Fibroblast of lung (primary cell): ENCODE data around the gene MYO1G. TPM values are rescaled to one million over a fixed set of nuclear protein-coding genes. Genes with fewer than 3 reads are reported as not detected.

ENCODE experiments used
- DNase-seq, 2 donors: peaks; one replicate each; pipeline versions ENCODE4 v3.0.0 to v3.0.0-alpha.2; 2010; ENCODE audit warnings: low read depth in 2 of 2
- H2AFZ ChIP-seq: 2 replicates; pipeline ENCODE4 v1.5.1; 2012; ENCODE audit warnings: low read length, control low read depth, inconsistent platforms
- H3K27ac ChIP-seq: 2 replicates; pipeline ENCODE4 v1.5.1; 2011; ENCODE audit warnings: low read length, control low read depth; ENCODE audit not compliant: insufficient read depth
- H3K27me3 ChIP-seq: 2 replicates; pipeline ENCODE4 v1.5.1; 2011; ENCODE audit warnings: mild to moderate bottlenecking, low read length; ENCODE audit not compliant: control insufficient read depth, insufficient read depth
- H3K36me3 ChIP-seq: 2 replicates; pipeline ENCODE4 v1.5.1; 2011; ENCODE audit warnings: low read length; ENCODE audit not compliant: control insufficient read depth, insufficient read depth
- H3K4me1 ChIP-seq: 2 replicates; pipeline ENCODE4 v1.5.1; 2011; ENCODE audit warnings: low read length; ENCODE audit not compliant: control insufficient read depth, insufficient read depth; ENCODE audit errors: extremely low read depth
- H3K4me2 ChIP-seq: 2 replicates; pipeline ENCODE4 v1.5.1; 2011; ENCODE audit warnings: low read length, control low read depth; ENCODE audit not compliant: insufficient read depth; ENCODE audit errors: extremely low read depth
- H3K4me3 ChIP-seq, 4 experiments: fragments of 200-600 bp in 1 of 4; sonication (generic) in 1 of 4; replicated peaks in 1 of 4; 2 replicates each; pipeline ENCODE4 v1.5.1; 2011 to 2016; ENCODE audit warnings: low read length in 4 of 4, low read depth in 3 of 4, mild to moderate bottlenecking in 3 of 4, control low read depth in 2 of 4, inconsistent platforms in 1 of 4, mixed read lengths in 1 of 4; ENCODE audit not compliant: insufficient read depth in 1 of 4; ENCODE audit errors: control extremely low read depth in 1 of 4
- H3K79me2 ChIP-seq: 2 replicates; pipeline ENCODE4 v1.5.1; 2012; ENCODE audit warnings: mild to moderate bottlenecking, low read length, inconsistent platforms; ENCODE audit not compliant: control insufficient read depth, insufficient read depth
- H3K9ac ChIP-seq: 2 replicates; pipeline ENCODE4 v1.5.1; 2011; ENCODE audit warnings: mild to moderate bottlenecking, low read length, control low read depth; ENCODE audit not compliant: insufficient read depth
- H3K9me3 ChIP-seq: 2 replicates; pipeline ENCODE4 v1.5.1; 2012; ENCODE audit warnings: low read depth, low read length; ENCODE audit not compliant: control insufficient read depth, insufficient read depth
- H4K20me1 ChIP-seq: 2 replicates; pipeline ENCODE4 v1.5.1; 2011; ENCODE audit warnings: low read length; ENCODE audit not compliant: control insufficient read depth, insufficient read depth; ENCODE audit errors: extremely low read depth
- CTCF ChIP-seq, 2 donors: IDR thresholded peaks in 1 of 2; conservative IDR thresholded peaks in 1 of 2; 1 replicate in 1 of 2; 2 replicates in 1 of 2; pipeline ENCODE4 v1.5.1; 2011 to 2012; ENCODE audit warnings: low read length in 2 of 2, control low read depth in 1 of 2, inconsistent platforms in 1 of 2, low read depth in 1 of 2, mild to moderate bottlenecking in 1 of 2
- EZH2 ChIP-seq: IDR thresholded peaks from 2 replicates; pipeline ENCODE4 v1.5.1; 2012; ENCODE audit warnings: low read length, control low read depth, mild to moderate bottlenecking; ENCODE audit errors: missing control alignments
- polyA plus RNA-seq, 2 donors: library from polyadenylated mRNA; depleted of rRNA in 1 of 2; stranded (reverse) in 1 of 2; unstranded in 1 of 2; fragments of >200 nt; gene quantifications; 2 replicates each; pipeline ENCODE4 v1.2.1, GENCODE V29; 2011 to 2012; ENCODE audit warnings: missing spikeins in 1 of 2
- total RNA-seq: library from RNA; depleted of rRNA; stranded (reverse); fragments of >200 nt; gene quantifications from 2 replicates; pipeline ENCODE4 v1.2.1, GENCODE V29; 2014

The MYO1G gene
- total and polyA plus RNA-seq, 2 donors (not counting 1 experiment from before 2014, with no cell fraction given): under 0.01 to 0.10 TPM

GRCh38 chr7:44961844-44962482 is 16.9 kb downstream of the MYO1G start:
- Histone ChIP-seq H3K4me1 (no peaks in the 10 kb centered on the region), H3K4me3 (no peak overlapping the region), H3K4me2 (no peak overlapping the region), H3K9ac (no peak overlapping the region), H3K36me3 (no peaks in the 10 kb centered on the region), H3K27ac (no peak overlapping the region), H2AFZ (no peak overlapping the region), H3K79me2 (no peaks in the 10 kb centered on the region), H3K27me3 (peaks cover 10% of the 10 kb centered on the region), H3K9me3 (no peaks in the 10 kb centered on the region), H4K20me1 (no peaks in the 10 kb centered on the region)
- DNase-seq: no peak
- TF ChIP-seq CTCF (conservative IDR thresholded peaks at IDR 0.05 in 1 of 2, IDR thresholded peaks at IDR 0.05 in 1 of 2; ENCODE audit: low read depth in 1 of 2, low read length in 2 of 2) (no peak), EZH2 (peak; percentile 48)

- Histone ChIP-seq H3K9ac (no peak overlapping the region), H3K4me1 (no peaks in the 10 kb centered on the region), H3K79me2 (no peaks in the 10 kb centered on the region), H3K4me2 (no peak overlapping the region), H3K9me3 (no peaks in the 10 kb centered on the region), H2AFZ (no peak overlapping the region), H3K4me3 (no peak overlapping the region), H4K20me1 (no peaks in the 10 kb centered on the region), H3K27me3 (peaks cover 6% of the 10 kb centered on the region), H3K36me3 (no peaks in the 10 kb centered on the region), H3K27ac (no peak overlapping the region)
- TF ChIP-seq CTCF (conservative IDR thresholded peaks at IDR 0.05 in 1 of 2, IDR thresholded peaks at IDR 0.05 in 1 of 2; ENCODE audit: low read depth in 1 of 2, low read length in 2 of 2) (no peak), EZH2 (no peak)
- DNase-seq: no peak
Observed at GRCh38 chr7:44960011-44960580, 18.7 kb downstream of the MYO1G start.

GRCh38 chr7:44959433-44959951 is 19.3 kb downstream of the MYO1G start:
- H3K4me2 ChIP-seq: no peak overlapping the region
- no peak for TF ChIP-seq EZH2
- no peak for TF ChIP-seq CTCF (conservative IDR thresholded peaks at IDR 0.05 in 1 of 2, IDR thresholded peaks at IDR 0.05 in 1 of 2; ENCODE audit: low read depth in 1 of 2, low read length in 2 of 2)
- no peak overlapping the region for H3K4me3 ChIP-seq
- no peak overlapping the region for H3K27ac ChIP-seq
- H4K20me1 ChIP-seq: no peaks in the 10 kb centered on the region
- H2AFZ ChIP-seq: no peak overlapping the region
- DNase-seq: peak in 1 of 2 donors; percentile 4
- H3K9me3 ChIP-seq: no peaks in the 10 kb centered on the region
- no peak overlapping the region for H3K9ac ChIP-seq
- no peaks in the 10 kb centered on the region for H3K4me1 ChIP-seq
- H3K36me3 ChIP-seq: no peaks in the 10 kb centered on the region
- peaks cover 6% of the 10 kb centered on the region for H3K27me3 ChIP-seq
- no peaks in the 10 kb centered on the region for H3K79me2 ChIP-seq
